BJ (cell line): ENCODE measurements around the gene CCDC33. TPM values are rescaled to one million over a fixed set of nuclear protein-coding genes. Genes with fewer than 3 reads are reported as not detected.

ENCODE experiments used
- CTCF ChIA-PET: fragments of 350-600 bp; formaldehyde crosslinking; extraction: SDS; loops from one replicate; lab custom pipeline; 2021; ENCODE audit warnings: antibody characterized with exemption, inconsistent platforms; lab: Yijun Ruan, JAX
- POLR2A ChIA-PET: fragments of 300-600 bp; sonication (Branson Sonifier 250); formaldehyde crosslinking; extraction: SDS; loops from one replicate; lab custom pipeline; 2021; ENCODE audit warnings: antibody characterized with exemption; lab: Charles Lee
- DNase-seq: peaks from one replicate; pipeline ENCODE4 v3.0.0-alpha.2; 2011; ENCODE audit warnings: low read depth
- H3K27me3 ChIP-seq: 2 replicates; pipeline ENCODE4 v1.6.0; 2011; ENCODE audit warnings: low read length; ENCODE audit not compliant: control insufficient read depth, insufficient read depth
- H3K36me3 ChIP-seq: 2 replicates; pipeline ENCODE4 v1.5.1; 2011; ENCODE audit warnings: low read length; ENCODE audit not compliant: control insufficient read depth, insufficient read depth
- H3K4me3 ChIP-seq: 2 replicates; pipeline ENCODE4 v1.5.1; 2011; ENCODE audit warnings: low read depth, mild to moderate bottlenecking, control low read depth, low read length
- CTCF ChIP-seq: IDR thresholded peaks from 2 replicates; pipeline ENCODE4 v1.5.1; 2011; ENCODE audit warnings: low read depth, mild to moderate bottlenecking, control low read depth, inconsistent platforms, low read length, moderate library complexity; ENCODE audit not compliant: insufficient read depth
- polyA plus RNA-seq: library from polyadenylated mRNA; depleted of rRNA; stranded (reverse); fragments of >200 nt; gene quantifications from 2 replicates; pipeline ENCODE4 v1.2.3, GENCODE V29; 2011

Gene CCDC33
- polyA plus RNA-seq, 1 experiment, result 0.26 TPM

- peaks cover 7% of the 10 kb centered on the region for H3K27me3 ChIP-seq
- ChIA-PET POLR2A (no interaction called here), CTCF (no interaction called here)
- no peaks in the 10 kb centered on the region for H3K36me3 ChIP-seq
- no peak overlapping the region for H3K4me3 ChIP-seq
- DNase-seq, result no peak
- TF ChIP-seq CTCF, result no peak
Observed at GRCh38 chr15:74270854-74271520, 34.9 kb downstream of the CCDC33 start.

DNA sequence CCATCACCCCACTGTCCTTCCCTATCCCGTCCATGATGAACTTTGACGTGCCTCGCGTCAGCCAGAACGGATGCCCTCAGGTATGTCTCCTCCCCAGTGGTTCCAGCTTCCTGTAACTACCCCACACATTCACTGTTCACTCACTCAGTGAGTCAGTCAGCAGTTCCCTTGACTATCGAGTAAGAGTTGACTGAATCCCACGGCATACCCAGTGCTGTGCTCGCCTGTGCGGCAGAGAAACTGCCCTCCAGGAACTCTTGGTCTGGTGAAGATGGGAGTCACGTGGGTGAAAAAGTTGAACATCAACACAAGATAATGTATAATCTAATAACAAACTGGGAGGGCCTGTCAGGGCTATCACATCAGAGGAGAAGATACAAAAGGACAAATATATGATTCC, 36.7 kb downstream of the CCDC33 start:
- Histone ChIP-seq H3K4me3 (no peak overlapping the region), H3K36me3 (no peaks in the 10 kb centered on the region), H3K27me3 (peaks cover 7% of the 10 kb centered on the region)
- ChIA-PET CTCF (no interaction called here), POLR2A (no interaction called here)
- TF ChIP-seq CTCF, result no peak
- DNase-seq, result no peak

GRCh38 chr15:74274470-74275038, 38.4 kb downstream of the CCDC33 start:
- ChIA-PET POLR2A (no interaction called here), CTCF (no interaction called here)
- no peak for TF ChIP-seq CTCF
- Histone ChIP-seq H3K27me3 (peaks cover 8% of the 10 kb centered on the region), H3K4me3 (no peak overlapping the region), H3K36me3 (no peaks in the 10 kb centered on the region)
- no peak for DNase-seq

- DNase-seq, result no peak
- POLR2A ChIA-PET, result no interaction called here
- Histone ChIP-seq H3K27me3 (peaks cover 5% of the 10 kb centered on the region), H3K36me3 (no peaks in the 10 kb centered on the region), H3K4me3 (no peak overlapping the region)
- CTCF ChIA-PET, result no interaction called here
- TF ChIP-seq CTCF, result no peak
Observed at GRCh38 chr15:74275957-74276356, 39.8 kb downstream of the CCDC33 start.

DNA sequence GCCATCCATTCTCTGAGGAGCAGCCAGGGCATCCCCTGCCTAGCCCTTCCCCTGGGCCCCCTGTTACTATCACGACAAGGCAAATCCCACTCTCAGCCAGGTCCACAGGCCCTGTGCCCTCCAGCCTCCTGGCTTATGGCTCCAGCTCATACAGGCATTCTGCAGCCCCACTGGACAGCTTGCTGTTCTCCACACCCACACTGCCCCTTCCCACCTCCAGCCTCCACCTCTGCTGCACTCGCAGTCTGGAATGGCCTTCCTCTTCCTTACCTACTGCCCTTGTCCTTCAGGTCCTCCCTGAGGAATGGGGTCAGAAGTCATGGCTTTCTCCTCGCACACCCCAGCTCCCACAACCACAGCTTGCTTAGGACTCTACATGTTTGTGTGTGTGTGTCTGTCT, 40.4 kb downstream of the CCDC33 start:
- CTCF ChIA-PET, result no interaction called here

More for the DNA sequence above, 40.4 kb downstream of the CCDC33 start:
- POLR2A ChIA-PET, result no interaction called here
- no peak for DNase-seq
- Histone ChIP-seq H3K27me3 (peaks cover 5% of the 10 kb centered on the region), H3K4me3 (no peak overlapping the region), H3K36me3 (no peaks in the 10 kb centered on the region)
- no peak for TF ChIP-seq CTCF
